H9 (cell line): ENCODE results near the gene AMBRA1. TPM values are rescaled to one million over a fixed set of nuclear protein-coding genes. Genes with fewer than 3 reads are reported as not detected.

ENCODE experiments used
- DNase-seq: peaks from one replicate; pipeline ENCODE4 v3.0.0-alpha.2; 2017
- H2AFZ ChIP-seq: one replicate; pipeline ENCODE4 v1.6.1; 2013; ENCODE audit warnings: mild to moderate bottlenecking, low read length, control low read depth, moderate library complexity
- H2AK5ac ChIP-seq: 2 replicates; pipeline ENCODE4 v1.6.1; 2013; ENCODE audit warnings: low read length, control low read depth, mixed read lengths; ENCODE audit not compliant: insufficient read length
- H2BK120ac ChIP-seq: one replicate; pipeline ENCODE4 v1.6.1; 2013; ENCODE audit warnings: low read depth, mild to moderate bottlenecking, low read length, control low read depth, inconsistent platforms; ENCODE audit not compliant: poor library complexity, severe bottlenecking
- H2BK12ac ChIP-seq: 2 replicates; pipeline ENCODE4 v1.6.1; 2013; ENCODE audit warnings: low read length, control low read depth, mixed read lengths, low read depth; ENCODE audit not compliant: insufficient read length
- H2BK15ac ChIP-seq: 2 replicates; pipeline ENCODE4 v1.6.1; 2013; ENCODE audit warnings: low read depth, low read length, control low read depth
- H2BK20ac ChIP-seq: one replicate; pipeline ENCODE4 v1.6.1; 2013; ENCODE audit warnings: low read depth, mild to moderate bottlenecking, low read length, control low read depth, inconsistent platforms; ENCODE audit not compliant: poor library complexity, severe bottlenecking
- H2BK5ac ChIP-seq: 2 replicates; pipeline ENCODE4 v1.6.1; 2013; ENCODE audit warnings: low read length, control low read depth, mixed read lengths; ENCODE audit not compliant: insufficient read length
- H3K14ac ChIP-seq: 2 replicates; pipeline ENCODE4 v1.6.1; 2013; ENCODE audit warnings: low read length, control low read depth; ENCODE audit not compliant: insufficient read depth
- H3K18ac ChIP-seq: 2 replicates; pipeline ENCODE4 v1.6.1; 2013; ENCODE audit warnings: low read depth, mild to moderate bottlenecking, mixed read lengths, low read length, control low read depth; ENCODE audit not compliant: insufficient read length
- H3K23ac ChIP-seq: 2 replicates; pipeline ENCODE4 v1.6.1; 2013; ENCODE audit warnings: low read length, control low read depth, mixed read lengths, low read depth; ENCODE audit not compliant: insufficient read length
- H3K23me2 ChIP-seq: 2 replicates; pipeline ENCODE4 v1.6.1; 2013; ENCODE audit warnings: low read depth, mild to moderate bottlenecking, mixed read lengths, low read length, control low read depth; ENCODE audit not compliant: insufficient read length, poor library complexity, severe bottlenecking
- H3K27ac ChIP-seq: 2 replicates; pipeline ENCODE4 v1.5.1; 2013; ENCODE audit warnings: low read length, control low read depth, mixed read lengths, low read depth; ENCODE audit not compliant: insufficient read length
- H3K27me3 ChIP-seq: 2 replicates; pipeline ENCODE4 v1.6.1; 2013; ENCODE audit warnings: low read length, control low read depth, inconsistent platforms; ENCODE audit not compliant: insufficient read depth
- H3K4ac ChIP-seq: 2 replicates; pipeline ENCODE4 v1.6.1; 2013; ENCODE audit warnings: low read depth, mild to moderate bottlenecking, control low read depth, inconsistent platforms, low read length, moderate library complexity
- H3K4me1 ChIP-seq: 2 replicates; pipeline ENCODE4 v1.6.1; 2013; ENCODE audit warnings: low read length, control low read depth, inconsistent platforms; ENCODE audit not compliant: insufficient read depth
- H3K4me2 ChIP-seq: 2 replicates; pipeline ENCODE4 v1.6.1; 2013; ENCODE audit warnings: low read length, control low read depth, mixed read lengths; ENCODE audit not compliant: insufficient read length, insufficient read depth
- H3K56ac ChIP-seq: 2 replicates; pipeline ENCODE4 v1.6.1; 2013; ENCODE audit warnings: low read depth, mild to moderate bottlenecking, mixed read lengths, low read length, control low read depth; ENCODE audit not compliant: insufficient read length
- H3K79me1 ChIP-seq: 2 replicates; pipeline ENCODE4 v1.6.1; 2013; ENCODE audit warnings: low read depth, mild to moderate bottlenecking, moderate library complexity, low read length, control low read depth, inconsistent platforms; ENCODE audit not compliant: insufficient read depth, poor library complexity, severe bottlenecking
- H3K79me2 ChIP-seq: 2 replicates; pipeline ENCODE4 v1.6.1; 2013; ENCODE audit warnings: low read length, control low read depth, inconsistent platforms; ENCODE audit not compliant: insufficient read depth
- H3K9ac ChIP-seq: 2 replicates; pipeline ENCODE4 v1.6.1; 2013; ENCODE audit warnings: low read length, control low read depth, mixed read lengths; ENCODE audit not compliant: insufficient read length; ENCODE audit errors: extremely low read depth
- H3K9me3 ChIP-seq: one replicate; pipeline ENCODE4 v1.6.1; 2013; ENCODE audit warnings: low read depth, low read length, inconsistent platforms; ENCODE audit not compliant: control insufficient read depth
- H3T11ph ChIP-seq: one replicate; pipeline ENCODE4 v1.6.1; 2013; ENCODE audit warnings: mild to moderate bottlenecking, low read length, control low read depth, inconsistent platforms
- H4K20me1 ChIP-seq: one replicate; pipeline ENCODE4 v1.6.1; 2013; ENCODE audit not compliant: control insufficient read depth, insufficient read length, insufficient read depth
- H4K5ac ChIP-seq: 2 replicates; pipeline ENCODE4 v1.6.1; 2013; ENCODE audit warnings: low read depth, mild to moderate bottlenecking, mixed read lengths, low read length, control low read depth; ENCODE audit not compliant: insufficient read length
- H4K8ac ChIP-seq: replicated peaks from 2 replicates; pipeline ENCODE4 v1.6.1; 2013; ENCODE audit warnings: low read length, control low read depth, mixed read lengths, low read depth; ENCODE audit not compliant: insufficient read length
- H4K91ac ChIP-seq: 2 replicates; pipeline ENCODE4 v1.6.1; 2013; ENCODE audit warnings: low read depth, mild to moderate bottlenecking, moderate library complexity, mixed read lengths, low read length, control low read depth; ENCODE audit not compliant: insufficient read length
- H3K27ac Mint-ChIP-seq, 3 experiments: 2 replicates in 2 of 3; 3 replicates in 1 of 3; pipeline ENCODE4 v1.8.0; 2020 to 2021; ENCODE audit warnings: mixed read lengths in 3 of 3, mild to moderate bottlenecking in 1 of 3, moderate library complexity in 1 of 3
- H3K27me3 Mint-ChIP-seq: 2 replicates; pipeline ENCODE4 v1.8.0; 2021; ENCODE audit warnings: low read depth, mild to moderate bottlenecking, moderate library complexity, mixed read lengths
- H3K36me3 Mint-ChIP-seq, 3 experiments: 2 replicates in 2 of 3; 3 replicates in 1 of 3; pipeline ENCODE4 v1.8.0; 2020 to 2021; ENCODE audit warnings: low read depth in 3 of 3, mixed read lengths in 3 of 3; ENCODE audit not compliant: insufficient read depth in 1 of 3
- H3K4me1 Mint-ChIP-seq, 2 experiments: 2 replicates each; pipeline ENCODE4 v1.8.0; 2020; ENCODE audit warnings: mixed read lengths in 2 of 2
- H3K4me3 Mint-ChIP-seq, 2 experiments: 2 replicates in 1 of 2; 3 replicates in 1 of 2; pipeline ENCODE4 v1.8.0; 2020 to 2021; ENCODE audit warnings: mild to moderate bottlenecking in 2 of 2, mixed read lengths in 2 of 2, moderate library complexity in 1 of 2
- H3K9me3 Mint-ChIP-seq, 2 experiments: 2 replicates in 1 of 2; 3 replicates in 1 of 2; pipeline ENCODE4 v1.8.0; 2020; ENCODE audit warnings: mild to moderate bottlenecking in 2 of 2, mixed read lengths in 2 of 2, moderate library complexity in 1 of 2
- WGBS: extraction: QIAGEN DNeasy Blood & Tissue Kit; methylation state at CpG from one replicate; pipeline ENCODE4 v1.1.7; 2013; ENCODE audit warnings: missing lambda C conversion rate, low lambda C conversion rate, mixed read lengths; ENCODE audit not compliant: insufficient read length; ENCODE audit errors: extremely low coverage; 5-methylcytosine and 5-hydroxymethylcytosine counted together
- total RNA-seq: library from RNA; stranded (reverse); gene quantifications from 2 replicates; pipeline ENCODE4 v1.2.1, GENCODE V29; 2021
- TF ChIP-seq, protein P1 (sequence below): fragments of 200-600 bp; sonication (generic); conservative IDR thresholded peaks from 3 replicates; pipeline ENCODE4 v1.8.0; 2021; ENCODE audit warnings: antibody characterized with exemption, mild to moderate bottlenecking

AMBRA1 gene
- total RNA-seq, 1 experiment from 2014 or later, result 37.5 TPM

DNA sequence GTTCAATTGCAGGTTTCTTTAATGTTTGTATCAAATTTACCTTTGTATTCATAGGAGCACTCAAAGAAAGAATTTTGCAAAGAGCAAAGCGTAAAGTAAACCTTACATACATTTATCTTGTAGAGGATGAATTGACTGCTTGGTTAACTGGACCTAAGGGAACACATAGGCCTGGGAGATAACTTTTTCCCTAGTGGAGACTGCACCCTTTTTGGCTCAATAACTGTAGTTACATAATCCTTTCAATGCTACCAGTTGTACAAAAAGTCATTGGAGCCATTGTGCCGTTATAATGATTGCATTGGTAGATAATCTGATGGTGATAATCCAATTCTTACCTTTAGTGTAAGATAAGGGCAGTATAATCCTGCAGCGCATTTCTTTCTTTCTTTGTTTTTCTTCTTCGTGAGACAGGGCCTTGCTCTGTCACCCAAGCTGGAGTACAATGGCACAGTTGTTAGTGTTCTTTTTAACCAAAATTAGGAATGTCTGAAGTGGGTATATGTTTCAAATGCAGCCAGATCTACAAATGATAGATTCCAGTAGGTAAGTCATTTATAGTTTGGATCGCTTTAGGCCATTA is 41.8 kb upstream of the AMBRA1 start:
- H2AK5ac ChIP-seq, result no peak overlapping the region
- no peak overlapping the region for H4K91ac ChIP-seq
- no peak overlapping the region for H2BK15ac ChIP-seq
- no peak overlapping the region for H2BK20ac ChIP-seq
- 0 out of 7 replicates have a peak overlapping the region, but pooled peaks of 1 of the 3 experiments have one; percentile 32 for H3K27ac Mint-ChIP-seq
- no peak overlapping the region for H2BK12ac ChIP-seq
- no CpG with 5 or more reads among the region's 5 CpGs for WGBS
- H3K23ac ChIP-seq, result no peak overlapping the region
- H3K18ac ChIP-seq, result no peak overlapping the region
- TF ChIP-seq, protein P1, sequence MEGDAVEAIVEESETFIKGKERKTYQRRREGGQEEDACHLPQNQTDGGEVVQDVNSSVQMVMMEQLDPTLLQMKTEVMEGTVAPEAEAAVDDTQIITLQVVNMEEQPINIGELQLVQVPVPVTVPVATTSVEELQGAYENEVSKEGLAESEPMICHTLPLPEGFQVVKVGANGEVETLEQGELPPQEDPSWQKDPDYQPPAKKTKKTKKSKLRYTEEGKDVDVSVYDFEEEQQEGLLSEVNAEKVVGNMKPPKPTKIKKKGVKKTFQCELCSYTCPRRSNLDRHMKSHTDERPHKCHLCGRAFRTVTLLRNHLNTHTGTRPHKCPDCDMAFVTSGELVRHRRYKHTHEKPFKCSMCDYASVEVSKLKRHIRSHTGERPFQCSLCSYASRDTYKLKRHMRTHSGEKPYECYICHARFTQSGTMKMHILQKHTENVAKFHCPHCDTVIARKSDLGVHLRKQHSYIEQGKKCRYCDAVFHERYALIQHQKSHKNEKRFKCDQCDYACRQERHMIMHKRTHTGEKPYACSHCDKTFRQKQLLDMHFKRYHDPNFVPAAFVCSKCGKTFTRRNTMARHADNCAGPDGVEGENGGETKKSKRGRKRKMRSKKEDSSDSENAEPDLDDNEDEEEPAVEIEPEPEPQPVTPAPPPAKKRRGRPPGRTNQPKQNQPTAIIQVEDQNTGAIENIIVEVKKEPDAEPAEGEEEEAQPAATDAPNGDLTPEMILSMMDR, result no peak
- H2BK5ac ChIP-seq, result no peak overlapping the region
- H3K4me3 Mint-ChIP-seq, result no peak overlapping the region
- no peak overlapping the region for H2BK120ac ChIP-seq
- H3K4me2 ChIP-seq, result no peak overlapping the region
- H3K14ac ChIP-seq, result no peak overlapping the region
- no peaks in the 10 kb centered on the region for H3K23me2 ChIP-seq
- no peak for DNase-seq
- H3K79me2 ChIP-seq, result no peaks in the 10 kb centered on the region
- no peak overlapping the region for H3K4ac ChIP-seq
- H3K9me3 Mint-ChIP-seq, result no peaks in the 10 kb centered on the region
- no peaks in the 10 kb centered on the region for H3K4me1 ChIP-seq
- H3K4me1 Mint-ChIP-seq, result no peaks in the 10 kb centered on the region
- no peak overlapping the region for H3T11ph ChIP-seq
- H2AFZ ChIP-seq, result no peak overlapping the region
- H3K79me1 ChIP-seq, result no peaks in the 10 kb centered on the region
- H3K27ac ChIP-seq, result no peak overlapping the region
- H3K9me3 ChIP-seq, result no peaks in the 10 kb centered on the region
- H3K9ac ChIP-seq, result no peak overlapping the region
- no peak overlapping the region for H4K5ac ChIP-seq
- no peaks in the 10 kb centered on the region for H4K20me1 ChIP-seq
- no peak overlapping the region for H3K56ac ChIP-seq
- peaks cover 4 to 25% (median 24%) of the 10 kb centered on the region in 3 experiments; a peak in 6 of 7 replicates for H3K36me3 Mint-ChIP-seq
- H3K27me3 ChIP-seq, result no peaks in the 10 kb centered on the region
- no peak overlapping the region for H4K8ac ChIP-seq
- no peaks in the 10 kb centered on the region for H3K27me3 Mint-ChIP-seq
